NB4 (cell line): ENCODE measurements around the gene TMIE.

ENCODE experiments used
- CTCF ChIP-seq: IDR thresholded peaks from one replicate; pipeline ENCODE4 v1.5.1; 2012; ENCODE audit warnings: low read depth, low read length
- MYC ChIP-seq: IDR thresholded peaks from 2 replicates; pipeline ENCODE4 v1.6.1; 2011; ENCODE audit warnings: low read depth, low read length
- POLR2A ChIP-seq: IDR thresholded peaks from 2 replicates; pipeline ENCODE4 v1.6.1; 2011; ENCODE audit warnings: mild to moderate bottlenecking; ENCODE audit not compliant: insufficient read length; ENCODE audit errors: extremely low read depth

GRCh38 chr3:46672349-46672695 is 28.9 kb upstream of the TMIE start:
- no peak for TF ChIP-seq CTCF
- TF ChIP-seq POLR2A = no peak
- no peak for TF ChIP-seq MYC
